ENCODE data around the gene PSMD8.
"Not testable (repeated sequence)": the region's sequence is repeated elsewhere in the genome, so short reads cannot be mapped to it uniquely, and the experiment has no call there.

- TF ChIP-seq POLR2A, CTCF (IDR thresholded peaks at IDR 0.05): not testable (repeated sequence)
These were observed 37.5 kb downstream of the PSMD8 start for GRCh38 chr19:38411898-38412297.

All from heart left ventricle (tissue), 13 donors.